Measurements from ENCODE around the gene KDM4B.
"Not testable (repeated sequence)": the region's sequence is repeated elsewhere in the genome, so short reads cannot be mapped to it uniquely, and the experiment has no call there.

Gene KDM4B

GRCh38 chr19:4967738-4968461 lies 1.0 kb upstream of the KDM4B start:
- DNase-seq (ENCODE audit: low read depth, low spot score), result no peak

- no peak for DNase-seq (ENCODE audit: low read depth, low spot score)
Observed at GRCh38 chr19:4969292-4969771, 419 bp downstream of the KDM4B start.

GRCh38 chr19:4969772-4970531 lies 1.0 kb downstream of the KDM4B start:
- DNase-seq (ENCODE audit: low read depth, low spot score), result no peak

GRCh38 chr19:4970558-4971423 lies 1.9 kb downstream of the KDM4B start:
- no peak for DNase-seq (ENCODE audit: low read depth, low spot score)

GRCh38 chr19:4971424-4971793 lies 2.5 kb downstream of the KDM4B start:
- DNase-seq (ENCODE audit: low read depth, low spot score), result no peak

- DNase-seq (ENCODE audit: low read depth, low spot score), result no peak
Observed at GRCh38 chr19:4971816-4972495, 3.0 kb downstream of the KDM4B start.

- DNase-seq (ENCODE audit: low read depth, low spot score), result no peak
Observed at GRCh38 chr19:4972509-4973230, 3.8 kb downstream of the KDM4B start.

- DNase-seq (ENCODE audit: low read depth, low spot score), result no peak
Observed at GRCh38 chr19:4974880-4975469, 6.1 kb downstream of the KDM4B start.

GRCh38 chr19:4975601-4976000 lies 6.7 kb downstream of the KDM4B start:
- DNase-seq (ENCODE audit: low read depth, low spot score), result not testable (repeated sequence)

- no peak for DNase-seq (ENCODE audit: low read depth, low spot score)
Observed at GRCh38 chr19:4976401-4977298, 7.7 kb downstream of the KDM4B start.

- DNase-seq (ENCODE audit: low read depth, low spot score), result no peak
Observed at GRCh38 chr19:4977299-4978174, 8.6 kb downstream of the KDM4B start.

GRCh38 chr19:4979211-4979807 lies 10.4 kb downstream of the KDM4B start:
- no peak for DNase-seq (ENCODE audit: low read depth, low spot score)

- no peak for DNase-seq (ENCODE audit: low read depth, low spot score)
Observed at GRCh38 chr19:4980067-4980466, 11.2 kb downstream of the KDM4B start.

- DNase-seq (ENCODE audit: low read depth, low spot score), result no peak
Observed at GRCh38 chr19:4980838-4981680, 12.1 kb downstream of the KDM4B start.

- DNase-seq (ENCODE audit: low read depth, low spot score), result no peak
Observed at GRCh38 chr19:4981681-4981958, 12.7 kb downstream of the KDM4B start.

GRCh38 chr19:4983346-4984105 lies 14.6 kb downstream of the KDM4B start:
- DNase-seq (ENCODE audit: low read depth, low spot score), result no peak

GRCh38 chr19:4984106-4984380 lies 15.1 kb downstream of the KDM4B start:
- no peak for DNase-seq (ENCODE audit: low read depth, low spot score)

All from activated naive CD8-positive, alpha-beta T cell treated with anti-CD3 and anti-CD28 coated beads, Interleukin-2, amount 50 U/mL, for 16 hours (primary cell).